Measurements from ENCODE around the gene GABRA5.

DNA sequence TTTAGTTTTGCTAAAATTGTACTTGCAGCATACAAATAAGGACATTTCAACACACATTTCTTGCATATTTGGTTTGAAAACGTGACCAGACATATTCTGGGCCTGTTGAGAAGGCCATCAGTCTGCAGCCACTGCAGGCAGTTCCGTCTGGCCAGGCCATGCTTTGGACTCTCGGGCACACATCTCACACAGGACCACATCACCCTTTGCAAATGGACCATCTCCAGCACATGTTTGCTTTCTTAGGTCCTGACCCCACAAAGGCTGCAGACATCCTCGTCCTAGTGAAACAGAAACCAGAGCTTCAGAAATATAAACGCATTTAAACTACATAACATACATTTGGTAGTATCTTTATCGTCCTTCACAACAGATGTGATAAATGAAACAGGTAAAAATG is 24.1 kb downstream of the GABRA5 start:
- TF ChIP-seq, protein P1, sequence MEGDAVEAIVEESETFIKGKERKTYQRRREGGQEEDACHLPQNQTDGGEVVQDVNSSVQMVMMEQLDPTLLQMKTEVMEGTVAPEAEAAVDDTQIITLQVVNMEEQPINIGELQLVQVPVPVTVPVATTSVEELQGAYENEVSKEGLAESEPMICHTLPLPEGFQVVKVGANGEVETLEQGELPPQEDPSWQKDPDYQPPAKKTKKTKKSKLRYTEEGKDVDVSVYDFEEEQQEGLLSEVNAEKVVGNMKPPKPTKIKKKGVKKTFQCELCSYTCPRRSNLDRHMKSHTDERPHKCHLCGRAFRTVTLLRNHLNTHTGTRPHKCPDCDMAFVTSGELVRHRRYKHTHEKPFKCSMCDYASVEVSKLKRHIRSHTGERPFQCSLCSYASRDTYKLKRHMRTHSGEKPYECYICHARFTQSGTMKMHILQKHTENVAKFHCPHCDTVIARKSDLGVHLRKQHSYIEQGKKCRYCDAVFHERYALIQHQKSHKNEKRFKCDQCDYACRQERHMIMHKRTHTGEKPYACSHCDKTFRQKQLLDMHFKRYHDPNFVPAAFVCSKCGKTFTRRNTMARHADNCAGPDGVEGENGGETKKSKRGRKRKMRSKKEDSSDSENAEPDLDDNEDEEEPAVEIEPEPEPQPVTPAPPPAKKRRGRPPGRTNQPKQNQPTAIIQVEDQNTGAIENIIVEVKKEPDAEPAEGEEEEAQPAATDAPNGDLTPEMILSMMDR (conservative IDR thresholded peaks at IDR 0.05; ENCODE audit: low read length): no peak
- TF ChIP-seq EZH2phosphoT487 (IDR thresholded peaks at IDR 0.05; ENCODE audit: borderline replicate concordance): no peak

All from Loucy (cell line).